HTERT RPE-1 (cell line): ENCODE data around the gene HRH2.

Experiments used
- in situ Hi-C: fragments of 300-500 bp; cut with MboI; formaldehyde crosslinking; loops from 4 replicates; pipeline ENCODE4 v1.14.3; 2020; ENCODE audit warnings: low sequenced_read_pairs

The HRH2 gene

DNA sequence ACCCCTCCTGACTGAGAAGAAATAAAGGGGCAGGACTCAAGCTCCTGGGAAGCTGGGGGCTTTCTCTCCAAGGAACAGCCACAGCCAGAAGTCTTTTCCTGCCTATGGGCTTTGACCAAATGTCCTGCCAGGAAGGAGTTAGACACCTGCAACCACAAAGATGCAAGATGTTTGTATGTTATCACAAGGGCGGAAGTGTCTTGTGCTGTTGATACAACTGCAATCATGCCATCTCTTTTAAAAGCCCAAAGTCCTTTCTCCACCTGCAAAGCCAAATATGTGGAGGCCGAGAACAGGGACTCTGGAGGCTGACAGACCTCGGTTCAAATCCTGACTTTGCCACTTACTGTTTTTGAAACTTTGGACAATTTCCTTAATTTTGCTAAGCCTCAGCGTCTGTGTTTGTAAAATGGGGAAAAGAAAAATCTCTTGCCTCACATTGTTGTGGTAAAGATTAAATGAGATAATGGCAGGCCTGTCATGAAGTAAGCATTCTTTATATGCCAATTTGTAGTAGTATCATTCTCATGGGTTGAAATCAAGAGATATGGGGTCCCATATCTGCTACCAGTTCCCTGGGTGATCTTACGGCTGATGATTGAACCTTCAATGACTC lies 17.0 kb downstream of the HRH2 start:
- in situ Hi-C loops = no loop called here

GRCh38 chr5:175675873-175676272 lies 18.0 kb downstream of the HRH2 start:
- in situ Hi-C loops = no loop called here

DNA sequence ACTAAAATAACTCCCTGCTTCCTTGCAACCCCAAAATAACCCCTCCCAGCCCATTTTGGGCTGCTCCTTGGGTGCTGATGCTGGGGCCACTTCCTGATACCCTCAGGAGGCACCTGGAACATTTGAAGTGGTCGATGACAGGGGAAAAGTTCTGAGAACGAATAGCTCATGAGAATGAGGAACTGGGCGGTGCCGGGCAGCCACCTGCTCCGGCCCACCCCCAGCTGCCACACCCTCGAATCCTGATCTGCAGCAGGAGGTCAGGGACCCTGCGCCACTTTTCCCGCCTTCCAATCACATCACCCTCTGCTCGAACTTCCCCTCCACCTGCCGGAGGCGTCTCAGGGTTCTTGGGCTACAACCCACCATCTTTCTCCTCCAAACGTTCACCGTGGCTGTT lies 19.7 kb downstream of the HRH2 start:
- in situ Hi-C loops = no loop called here

GRCh38 chr5:175678074-175678473 lies 20.2 kb downstream of the HRH2 start:
- in situ Hi-C loops = no loop called here

- in situ Hi-C loops = no loop called here
Measured at GRCh38 chr5:175679411-175679810, 21.5 kb downstream of the HRH2 start.

DNA sequence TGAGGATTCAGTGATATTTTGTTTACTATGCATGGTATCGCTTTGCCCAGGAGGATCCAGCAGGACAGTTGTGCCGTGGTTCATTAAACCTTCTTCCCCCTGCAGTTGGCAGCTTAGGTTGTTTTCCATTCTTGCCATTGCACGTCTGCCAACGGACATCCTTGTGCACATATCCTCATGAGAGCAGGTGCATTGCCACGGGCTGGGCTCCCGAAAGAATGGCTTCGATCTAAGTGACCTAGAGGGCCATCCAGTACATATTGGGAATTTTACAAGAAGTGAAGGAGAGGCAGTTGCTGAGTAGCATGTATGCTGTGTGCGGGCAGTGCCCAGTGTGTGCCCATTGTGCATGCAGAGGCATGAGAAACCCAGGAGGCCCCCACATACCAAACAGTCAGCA lies 22.1 kb downstream of the HRH2 start:
- in situ Hi-C loops = no loop called here

- in situ Hi-C loops = no loop called here
Measured at GRCh38 chr5:175680463-175680862, 22.6 kb downstream of the HRH2 start.

GRCh38 chr5:175681045-175681967 lies 23.4 kb downstream of the HRH2 start:
- in situ Hi-C loops = no loop called here

- in situ Hi-C loops = no loop called here
Measured at GRCh38 chr5:175681968-175682340, 24.1 kb downstream of the HRH2 start.

- in situ Hi-C loops = no loop called here
Measured at GRCh38 chr5:175682664-175683063, 24.8 kb downstream of the HRH2 start.

GRCh38 chr5:175683231-175683630 lies 25.4 kb downstream of the HRH2 start:
- in situ Hi-C loops = no loop called here

DNA sequence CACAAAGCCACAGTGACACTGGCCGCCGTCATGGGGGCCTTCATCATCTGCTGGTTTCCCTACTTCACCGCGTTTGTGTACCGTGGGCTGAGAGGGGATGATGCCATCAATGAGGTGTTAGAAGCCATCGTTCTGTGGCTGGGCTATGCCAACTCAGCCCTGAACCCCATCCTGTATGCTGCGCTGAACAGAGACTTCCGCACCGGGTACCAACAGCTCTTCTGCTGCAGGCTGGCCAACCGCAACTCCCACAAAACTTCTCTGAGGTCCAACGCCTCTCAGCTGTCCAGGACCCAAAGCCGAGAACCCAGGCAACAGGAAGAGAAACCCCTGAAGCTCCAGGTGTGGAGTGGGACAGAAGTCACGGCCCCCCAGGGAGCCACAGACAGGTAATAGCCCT lies 26.1 kb downstream of the HRH2 start:
- in situ Hi-C loops = no loop called here

- in situ Hi-C loops = no loop called here
Measured at GRCh38 chr5:175684931-175685330, 27.1 kb downstream of the HRH2 start.

DNA sequence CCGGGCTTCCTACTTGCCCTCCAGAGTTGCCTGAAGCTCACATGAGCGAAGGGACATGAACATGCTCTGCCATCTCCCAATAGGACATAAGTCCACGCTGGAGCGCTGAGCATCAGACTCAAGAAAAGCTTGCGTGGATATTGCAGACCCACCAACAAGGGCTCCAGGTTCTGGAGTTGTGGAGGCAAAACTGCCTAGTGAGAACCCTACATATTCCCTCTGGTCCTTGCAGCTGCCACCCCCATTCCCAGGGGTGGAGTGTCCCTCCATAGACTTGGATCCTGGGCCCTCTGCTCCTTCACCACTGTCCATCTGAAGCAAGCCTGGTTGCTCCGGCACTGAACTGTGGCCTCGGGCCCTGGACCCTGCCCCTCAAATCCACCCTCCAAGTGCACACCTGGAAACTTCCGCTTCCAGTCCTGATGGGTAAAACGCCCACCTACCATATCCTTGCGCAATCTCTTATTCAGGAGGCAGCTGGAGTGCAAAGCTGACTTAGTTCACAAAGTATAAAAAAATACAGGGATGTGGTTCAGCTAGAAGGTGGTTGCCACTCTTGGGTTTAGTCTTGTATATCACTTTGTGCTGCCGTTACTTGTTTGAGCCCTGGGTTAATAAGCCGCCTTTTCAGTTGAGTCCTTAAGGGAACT lies 28.0 kb downstream of the HRH2 start:
- in situ Hi-C loops = no loop called here

GRCh38 chr5:175686396-175686795 lies 28.5 kb downstream of the HRH2 start:
- in situ Hi-C loops = no loop called here

- in situ Hi-C loops = no loop called here
Measured at GRCh38 chr5:175686826-175687225, 29.0 kb downstream of the HRH2 start.

- in situ Hi-C loops = no loop called here
Measured at GRCh38 chr5:175687231-175687701, 29.4 kb downstream of the HRH2 start.

DNA sequence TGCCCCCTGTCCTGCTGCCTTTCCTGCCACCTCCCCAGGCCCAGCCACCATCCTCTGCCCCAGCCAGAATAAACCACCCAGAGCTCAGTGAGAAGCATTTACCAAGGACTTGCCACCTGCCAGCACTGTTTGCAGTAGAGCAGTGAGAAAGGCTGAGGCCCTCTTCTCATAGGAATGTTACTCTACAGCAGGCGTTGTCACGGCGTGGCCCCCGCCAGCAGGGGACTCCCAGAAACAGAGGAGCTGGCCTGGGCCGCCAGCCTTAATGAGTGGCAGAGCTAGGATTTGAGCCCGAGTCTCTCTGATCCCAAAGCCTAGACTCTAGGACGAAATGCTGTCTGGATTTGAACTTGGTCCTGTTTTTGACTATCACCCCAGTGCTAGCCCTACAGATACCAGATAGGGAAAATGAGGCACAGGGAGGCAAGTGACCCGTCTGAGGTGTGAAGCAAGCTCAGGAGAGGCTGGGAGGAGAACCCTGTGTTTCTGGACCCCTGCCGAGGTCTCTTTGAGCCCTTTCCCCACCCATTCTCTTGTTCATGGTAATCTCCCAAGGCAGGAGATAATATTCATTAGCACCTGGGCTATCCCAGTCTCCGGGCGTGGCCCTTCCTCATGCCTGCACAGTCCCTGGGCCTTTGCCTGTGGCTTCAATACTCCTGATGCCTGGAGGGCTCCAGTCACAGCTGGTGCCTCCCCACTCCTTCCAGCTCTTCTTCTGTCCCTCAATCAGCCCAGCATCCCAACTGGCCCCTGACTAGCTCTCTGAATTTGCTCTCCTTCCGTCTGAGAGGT lies 30.7 kb downstream of the HRH2 start:
- in situ Hi-C loops = no loop called here

DNA sequence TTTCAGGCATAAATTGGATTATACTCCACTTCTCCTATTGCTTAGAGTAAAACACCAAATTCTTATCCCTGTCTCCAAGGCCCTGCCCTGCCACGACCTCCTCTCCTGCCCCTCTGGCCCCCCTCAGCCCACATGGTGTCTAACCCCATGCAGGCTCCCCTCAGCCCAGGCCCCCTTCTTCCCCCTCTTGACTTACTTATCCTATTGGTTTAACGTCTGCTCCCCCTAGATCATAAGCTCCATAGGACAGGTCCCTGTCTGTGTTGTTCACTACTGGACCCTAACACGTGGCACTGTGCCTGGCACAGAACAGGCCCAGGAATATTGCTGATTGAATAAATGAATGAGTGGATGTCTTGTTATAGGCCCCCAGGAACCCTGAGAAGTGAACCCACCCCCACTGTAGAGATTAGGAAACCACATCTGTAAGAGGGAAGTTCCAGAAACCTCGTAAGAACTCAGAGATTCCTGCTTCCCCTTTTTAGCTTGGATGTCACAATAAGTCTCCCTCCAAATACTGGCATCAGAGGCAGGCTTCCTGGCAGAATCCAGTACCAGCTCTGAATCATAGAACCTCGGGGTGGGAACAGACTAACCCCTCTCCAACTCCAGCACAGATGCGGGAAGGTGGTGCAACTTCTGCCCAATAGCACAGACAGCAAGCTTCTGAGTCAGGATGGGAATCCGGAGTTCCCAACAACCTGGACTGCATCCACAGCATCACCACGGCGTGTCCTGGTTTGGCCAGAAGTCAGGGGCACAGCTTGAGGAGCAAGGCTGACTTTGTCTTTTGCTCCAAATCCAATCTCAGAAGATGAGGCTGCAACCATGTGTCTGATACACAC lies 31.5 kb downstream of the HRH2 start:
- in situ Hi-C loops = no loop called here

DNA sequence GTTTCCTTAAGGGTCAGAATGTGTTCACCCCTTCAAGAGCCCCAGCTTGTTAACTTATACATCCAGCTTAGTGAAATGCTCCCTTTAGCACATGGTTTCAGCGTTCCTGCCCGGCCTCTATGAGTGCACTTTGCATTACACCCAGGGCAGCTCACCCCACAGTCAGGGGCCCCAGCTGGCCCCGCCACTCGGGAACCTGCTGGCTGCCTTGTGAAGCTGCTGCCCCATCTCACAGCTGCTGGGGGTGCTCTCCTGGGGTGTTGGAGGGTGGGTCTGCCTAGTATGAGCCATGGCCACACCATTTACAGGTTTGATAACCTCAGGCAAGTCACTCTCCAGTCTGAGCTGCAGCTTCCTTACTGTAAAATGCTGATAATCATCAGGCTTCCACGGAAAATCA lies 32.2 kb downstream of the HRH2 start:
- in situ Hi-C loops = no loop called here
